Activated B cell treated with CpG ODN at 0.5 μM for 24 hours (primary cell): ENCODE data around the gene PSMA4. TPM values are rescaled to one million over a fixed set of nuclear protein-coding genes. Genes with fewer than 3 reads are reported as not detected.

Source experiments
- ATAC-seq: fragments of 200-7000 bp; cut with Tn5 transposase; one replicate; pipeline ENCODE4 v1.10.0; 2021; ENCODE audit warnings: low read depth, mild to moderate bottlenecking, moderate library complexity
- CTCF ChIA-PET: fragments of 350-600 bp; sonication (Branson Sonifier 250); formaldehyde crosslinking; loops from one replicate; lab custom pipeline; 2021; ENCODE audit warnings: antibody characterized with exemption; lab: Charles Lee
- POLR2A ChIA-PET: fragments of 350-600 bp; sonication (Branson Sonifier 250); formaldehyde crosslinking; loops from one replicate; lab custom pipeline; 2021; ENCODE audit warnings: antibody characterized with exemption; lab: Charles Lee
- DNase-seq: peaks from one replicate; pipeline ENCODE4 v3.0.0; 2022
- H3K27ac Mint-ChIP-seq: one replicate; pipeline ENCODE4 v1.8.0; 2020; ENCODE audit warnings: mixed read lengths
- H3K27me3 Mint-ChIP-seq: one replicate; pipeline ENCODE4 v1.8.0; 2021; ENCODE audit warnings: mixed read lengths
- H3K36me3 Mint-ChIP-seq: one replicate; pipeline ENCODE4 v1.8.0; 2021; ENCODE audit warnings: low read depth, mixed read lengths
- H3K4me1 Mint-ChIP-seq: one replicate; pipeline ENCODE4 v1.8.0; 2021; ENCODE audit warnings: mixed read lengths
- H3K4me3 Mint-ChIP-seq: one replicate; pipeline ENCODE4 v1.8.0; 2020; ENCODE audit warnings: mild to moderate bottlenecking, mixed read lengths
- H3K9me3 Mint-ChIP-seq: one replicate; pipeline ENCODE4 v1.8.0; 2020; ENCODE audit warnings: mixed read lengths
- intact Hi-C: fragments of 100-400 bp; cut with micrococcal nuclease; formaldehyde crosslinking; loops from one replicate; pipeline ENCODE4 v1.15.1; 2024
- total RNA-seq: library from RNA; stranded (reverse); gene quantifications from 2 replicates; pipeline ENCODE4 v1.2.3, GENCODE V29; 2022
- TF ChIP-seq, protein P1 (sequence below): fragments of 200-600 bp; IDR thresholded peaks from one replicate; pipeline ENCODE4 v1.8.0; 2022; ENCODE audit warnings: antibody characterized with exemption, mild to moderate bottlenecking

The PSMA4 gene
- total RNA-seq: 178 and 182 TPM in 2 replicates

DNA sequence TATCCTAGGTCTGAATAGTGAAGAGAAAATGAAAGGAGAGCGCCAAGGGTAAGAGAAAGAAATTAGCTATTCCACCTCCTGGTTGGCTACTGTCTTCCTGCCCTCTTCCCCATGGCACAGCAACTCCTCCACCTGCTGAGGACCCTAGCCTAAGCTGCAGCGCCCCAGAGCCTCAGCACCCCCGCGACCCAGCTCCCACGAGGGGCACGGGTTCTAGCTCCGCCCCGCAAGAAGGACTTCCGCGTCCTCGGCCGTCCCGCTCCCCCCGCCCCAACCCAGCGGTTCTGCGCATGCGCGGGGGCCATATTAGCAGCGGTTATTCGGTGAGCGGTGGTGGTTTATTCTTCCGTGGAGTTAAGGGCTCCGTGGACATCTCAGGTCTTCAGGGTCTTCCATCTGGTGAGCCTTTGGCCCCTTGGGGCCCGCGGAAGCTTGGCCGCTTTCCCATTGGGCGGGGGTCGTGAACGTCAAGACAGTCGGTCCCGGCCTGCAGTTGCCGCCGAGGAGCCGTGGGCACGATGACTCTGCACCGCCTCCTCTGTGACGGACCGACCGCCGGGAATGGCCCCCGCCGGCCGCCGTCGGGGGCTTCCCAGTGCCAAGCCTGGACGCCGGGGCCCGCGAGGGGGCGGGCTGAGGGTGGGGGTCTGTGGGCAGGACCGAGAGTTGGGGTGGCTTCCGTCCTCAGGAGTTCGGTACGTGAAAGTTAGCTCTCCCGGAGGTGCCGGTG is at the start of gene PSMA4:
Gene PSMA4, plus strand, starts transcription at position 304 of the 730 bp plus-strand sequence. CDS start 1,484 bp downstream, outside the sequence.
- H3K27me3 Mint-ChIP-seq: no peaks in the 10 kb centered on the region

DNA sequence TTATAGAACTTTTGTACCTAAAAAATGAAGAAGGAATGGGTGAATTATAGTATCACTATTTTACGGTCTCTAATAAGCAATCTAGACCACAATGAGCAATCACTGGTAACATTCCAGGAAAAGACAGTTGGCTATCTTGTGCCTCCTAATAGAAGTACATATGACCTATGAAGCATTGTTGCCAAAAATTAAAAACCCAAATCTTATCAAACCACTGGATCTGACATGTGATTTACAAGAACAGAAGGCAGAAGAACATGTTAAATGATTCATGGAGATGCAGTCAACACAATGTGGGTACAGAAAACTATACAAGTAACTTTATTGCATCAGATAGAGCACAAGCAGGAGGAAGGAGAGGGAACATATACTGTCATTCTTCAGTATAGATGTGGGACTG is 47.4 kb upstream of the PSMA4 start:
- H3K36me3 Mint-ChIP-seq: peaks cover 85% of the 10 kb centered on the region
- POLR2A ChIA-PET: no interaction called here
- TF ChIP-seq, protein P1, sequence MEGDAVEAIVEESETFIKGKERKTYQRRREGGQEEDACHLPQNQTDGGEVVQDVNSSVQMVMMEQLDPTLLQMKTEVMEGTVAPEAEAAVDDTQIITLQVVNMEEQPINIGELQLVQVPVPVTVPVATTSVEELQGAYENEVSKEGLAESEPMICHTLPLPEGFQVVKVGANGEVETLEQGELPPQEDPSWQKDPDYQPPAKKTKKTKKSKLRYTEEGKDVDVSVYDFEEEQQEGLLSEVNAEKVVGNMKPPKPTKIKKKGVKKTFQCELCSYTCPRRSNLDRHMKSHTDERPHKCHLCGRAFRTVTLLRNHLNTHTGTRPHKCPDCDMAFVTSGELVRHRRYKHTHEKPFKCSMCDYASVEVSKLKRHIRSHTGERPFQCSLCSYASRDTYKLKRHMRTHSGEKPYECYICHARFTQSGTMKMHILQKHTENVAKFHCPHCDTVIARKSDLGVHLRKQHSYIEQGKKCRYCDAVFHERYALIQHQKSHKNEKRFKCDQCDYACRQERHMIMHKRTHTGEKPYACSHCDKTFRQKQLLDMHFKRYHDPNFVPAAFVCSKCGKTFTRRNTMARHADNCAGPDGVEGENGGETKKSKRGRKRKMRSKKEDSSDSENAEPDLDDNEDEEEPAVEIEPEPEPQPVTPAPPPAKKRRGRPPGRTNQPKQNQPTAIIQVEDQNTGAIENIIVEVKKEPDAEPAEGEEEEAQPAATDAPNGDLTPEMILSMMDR: no peak
- H3K4me3 Mint-ChIP-seq: no peak overlapping the region
- intact Hi-C loops: loop anchor here (5.0 kb wide), 1 partner anchor 36 kb away; no protein-coding TSS in a partner anchor
- no peaks in the 10 kb centered on the region for H3K27me3 Mint-ChIP-seq
- H3K27ac Mint-ChIP-seq: no peak overlapping the region
- DNase-seq (no peak), ATAC-seq (no peak)
- H3K9me3 Mint-ChIP-seq: no peaks in the 10 kb centered on the region
- CTCF ChIA-PET: no interaction called here
- H3K4me1 Mint-ChIP-seq: no peaks in the 10 kb centered on the region

More for the DNA sequence above, at the start of gene PSMA4:
- POLR2A ChIA-PET: interaction anchor here (0.5 to 4.4 kb wide), 23 partner anchors 9 to 771 kb away, joined by 3 to 57 read pairs (median 4); partner anchors contain the start of genes CHRNA5, CTSH, DNAJA4 and HYKK
- TF ChIP-seq, protein P1: no peak
- ATAC-seq (peak; percentile 87), DNase-seq (peak; percentile 97)
- CTCF ChIA-PET: interaction anchor here (0.9 to 1.6 kb wide), 2 partner anchors 25 to 432 kb away, joined by 3 to 6 read pairs; partner anchors contain the start of gene CHRNA5
- peaks cover 24% of the 10 kb centered on the region for H3K4me1 Mint-ChIP-seq
- peak within 1 kb of the TSS; percentile 99 for H3K27ac Mint-ChIP-seq
- intact Hi-C loops: loop anchor here (1.0 to 5.0 kb wide), 4 partner anchors 25 to 332 kb away; partner anchors contain the start of genes CHRNA5, HYKK, IREB2 and MORF4L1
- H3K36me3 Mint-ChIP-seq: peaks cover 42% of the 10 kb centered on the region
- H3K4me3 Mint-ChIP-seq: peak within 1 kb of the TSS; percentile 98
- no peaks in the 10 kb centered on the region for H3K9me3 Mint-ChIP-seq

DNA sequence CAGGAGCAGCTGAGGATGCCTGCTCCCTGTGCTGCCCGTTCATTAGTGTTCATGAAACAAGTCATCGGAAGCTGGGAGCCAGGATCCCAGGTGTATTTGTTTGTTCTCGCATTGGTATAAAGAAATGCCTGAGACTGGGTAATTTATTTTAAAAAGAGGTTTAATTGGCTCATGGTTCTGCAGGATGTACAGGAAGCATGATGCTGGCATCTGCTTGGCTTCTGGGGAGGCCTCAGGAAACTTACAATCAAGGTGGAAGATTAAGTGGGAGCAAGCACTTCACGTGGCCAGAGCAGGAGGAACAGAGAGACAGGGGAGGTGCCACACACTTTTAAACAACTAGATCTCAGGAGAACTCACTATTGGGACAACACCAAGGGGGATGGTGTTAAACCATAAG is 38.4 kb upstream of the PSMA4 start:
- Mint-ChIP-seq H3K36me3 (peaks cover 45% of the 10 kb centered on the region), H3K4me1 (peaks cover 3% of the 10 kb centered on the region), H3K4me3 (no peak overlapping the region), H3K27me3 (peaks cover 2% of the 10 kb centered on the region), H3K9me3 (peaks cover 2% of the 10 kb centered on the region), H3K27ac (no peak overlapping the region)
- DNase-seq: no peak
- ChIA-PET CTCF (no interaction called here), POLR2A (no interaction called here)
- intact Hi-C loops: loop anchor here (10.0 kb wide), 1 partner anchor 203 kb away; no protein-coding TSS in a partner anchor
- ATAC-seq: no peak
- TF ChIP-seq, protein P1: no peak

DNA sequence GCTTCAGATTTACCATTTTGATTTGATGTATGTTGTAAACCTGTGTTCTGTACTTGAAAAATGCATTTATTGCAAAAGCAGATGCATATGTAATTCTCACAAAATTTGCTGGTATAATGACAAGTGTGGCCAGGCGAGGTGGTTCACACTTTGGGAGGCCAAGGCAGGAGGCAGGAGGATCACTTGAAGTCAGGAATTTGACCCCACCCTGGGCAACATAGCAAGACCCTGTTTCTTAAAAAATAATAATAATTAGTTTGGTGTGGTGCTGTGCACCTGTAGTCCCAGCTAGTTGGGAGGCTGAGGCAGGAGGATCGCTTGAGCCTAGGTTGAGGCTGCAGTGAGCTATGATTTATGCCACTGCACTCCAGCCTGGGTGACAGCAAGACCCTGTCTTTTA is 37.6 kb upstream of the PSMA4 start:
- ATAC-seq: no peak
- Mint-ChIP-seq H3K4me3 (no peak overlapping the region), H3K36me3 (peaks cover 39% of the 10 kb centered on the region), H3K27ac (no peak overlapping the region), H3K27me3 (peaks cover 5% of the 10 kb centered on the region), H3K9me3 (peaks cover 2% of the 10 kb centered on the region), H3K4me1 (peaks cover 6% of the 10 kb centered on the region)
- TF ChIP-seq, protein P1: no peak
- ChIA-PET POLR2A (no interaction called here), CTCF (no interaction called here)
- intact Hi-C loops: loop anchor here (10.0 kb wide), 1 partner anchor 202 kb away; no protein-coding TSS in a partner anchor
- DNase-seq: no peak
